Fibroblast of lung (primary cell): ENCODE results near the gene FMNL1. TPM values are rescaled to one million over a fixed set of nuclear protein-coding genes. Genes with fewer than 3 reads are reported as not detected.

Source experiments
- DNase-seq, 2 donors: peaks; one replicate each; pipeline versions ENCODE4 v3.0.0 to v3.0.0-alpha.2; 2010; ENCODE audit warnings: low read depth in 2 of 2
- H2AFZ ChIP-seq: 2 replicates; pipeline ENCODE4 v1.5.1; 2012; ENCODE audit warnings: low read length, control low read depth, inconsistent platforms
- H3K27ac ChIP-seq: 2 replicates; pipeline ENCODE4 v1.5.1; 2011; ENCODE audit warnings: low read length, control low read depth; ENCODE audit not compliant: insufficient read depth
- H3K27me3 ChIP-seq: 2 replicates; pipeline ENCODE4 v1.5.1; 2011; ENCODE audit warnings: mild to moderate bottlenecking, low read length; ENCODE audit not compliant: control insufficient read depth, insufficient read depth
- H3K36me3 ChIP-seq: 2 replicates; pipeline ENCODE4 v1.5.1; 2011; ENCODE audit warnings: low read length; ENCODE audit not compliant: control insufficient read depth, insufficient read depth
- H3K4me1 ChIP-seq: 2 replicates; pipeline ENCODE4 v1.5.1; 2011; ENCODE audit warnings: low read length; ENCODE audit not compliant: control insufficient read depth, insufficient read depth; ENCODE audit errors: extremely low read depth
- H3K4me2 ChIP-seq: 2 replicates; pipeline ENCODE4 v1.5.1; 2011; ENCODE audit warnings: low read length, control low read depth; ENCODE audit not compliant: insufficient read depth; ENCODE audit errors: extremely low read depth
- H3K4me3 ChIP-seq, 4 experiments: fragments of 200-600 bp in 1 of 4; sonication (generic) in 1 of 4; replicated peaks in 1 of 4; 2 replicates each; pipeline ENCODE4 v1.5.1; 2011 to 2016; ENCODE audit warnings: low read length in 4 of 4, low read depth in 3 of 4, mild to moderate bottlenecking in 3 of 4, control low read depth in 2 of 4, inconsistent platforms in 1 of 4, mixed read lengths in 1 of 4; ENCODE audit not compliant: insufficient read depth in 1 of 4; ENCODE audit errors: control extremely low read depth in 1 of 4
- H3K79me2 ChIP-seq: 2 replicates; pipeline ENCODE4 v1.5.1; 2012; ENCODE audit warnings: mild to moderate bottlenecking, low read length, inconsistent platforms; ENCODE audit not compliant: control insufficient read depth, insufficient read depth
- H3K9ac ChIP-seq: 2 replicates; pipeline ENCODE4 v1.5.1; 2011; ENCODE audit warnings: mild to moderate bottlenecking, low read length, control low read depth; ENCODE audit not compliant: insufficient read depth
- H3K9me3 ChIP-seq: 2 replicates; pipeline ENCODE4 v1.5.1; 2012; ENCODE audit warnings: low read depth, low read length; ENCODE audit not compliant: control insufficient read depth, insufficient read depth
- H4K20me1 ChIP-seq: 2 replicates; pipeline ENCODE4 v1.5.1; 2011; ENCODE audit warnings: low read length; ENCODE audit not compliant: control insufficient read depth, insufficient read depth; ENCODE audit errors: extremely low read depth
- EZH2 ChIP-seq: IDR thresholded peaks from 2 replicates; pipeline ENCODE4 v1.5.1; 2012; ENCODE audit warnings: low read length, control low read depth, mild to moderate bottlenecking; ENCODE audit errors: missing control alignments
- polyA plus RNA-seq, 2 donors: library from polyadenylated mRNA; depleted of rRNA in 1 of 2; stranded (reverse) in 1 of 2; unstranded in 1 of 2; fragments of >200 nt; gene quantifications; 2 replicates each; pipeline ENCODE4 v1.2.1, GENCODE V29; 2011 to 2012; ENCODE audit warnings: missing spikeins in 1 of 2
- total RNA-seq: library from RNA; depleted of rRNA; stranded (reverse); fragments of >200 nt; gene quantifications from 2 replicates; pipeline ENCODE4 v1.2.1, GENCODE V29; 2014
- TF ChIP-seq, protein P1 (sequence below), 2 donors: IDR thresholded peaks in 1 of 2; conservative IDR thresholded peaks in 1 of 2; 1 replicate in 1 of 2; 2 replicates in 1 of 2; pipeline ENCODE4 v1.5.1; 2011 to 2012; ENCODE audit warnings: low read length in 2 of 2, control low read depth in 1 of 2, inconsistent platforms in 1 of 2, low read depth in 1 of 2, mild to moderate bottlenecking in 1 of 2

FMNL1 gene
- total and polyA plus RNA-seq, 2 donors (not counting 1 experiment from before 2014, with no cell fraction given), result 1.1 to 2.8 TPM

DNA sequence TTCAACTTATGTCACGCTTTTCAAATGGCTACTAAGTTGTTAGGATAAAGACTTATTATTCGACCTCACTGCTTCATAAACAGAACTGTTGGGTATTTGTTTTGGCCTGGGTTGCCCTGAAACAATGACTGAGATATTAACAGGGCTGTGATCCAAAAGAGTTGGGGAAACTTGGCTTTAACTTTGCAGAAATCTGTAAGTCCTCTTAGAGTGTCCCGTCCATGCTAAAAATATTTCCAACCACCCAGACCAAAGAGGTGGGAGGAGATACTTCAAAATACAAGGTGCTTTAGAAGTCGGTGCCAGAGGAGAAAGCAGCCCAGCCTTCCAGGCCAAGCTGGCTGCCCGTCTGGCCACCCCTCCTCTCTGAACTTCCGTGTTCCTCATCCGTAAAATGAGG lies 56.3 kb downstream of the FMNL1 start:
- Histone ChIP-seq H3K27ac (no peak overlapping the region), H4K20me1 (no peaks in the 10 kb centered on the region), H3K4me3 (no peak overlapping the region), H3K4me1 (peaks cover 12% of the 10 kb centered on the region), H3K9me3 (no peaks in the 10 kb centered on the region), H3K9ac (no peak overlapping the region), H3K4me2 (peak overlapping the region; percentile 17), H3K79me2 (no peaks in the 10 kb centered on the region), H2AFZ (no peak overlapping the region), H3K27me3 (no peaks in the 10 kb centered on the region), H3K36me3 (peaks cover 18% of the 10 kb centered on the region)
- no peak for TF ChIP-seq EZH2
- TF ChIP-seq, protein P1, sequence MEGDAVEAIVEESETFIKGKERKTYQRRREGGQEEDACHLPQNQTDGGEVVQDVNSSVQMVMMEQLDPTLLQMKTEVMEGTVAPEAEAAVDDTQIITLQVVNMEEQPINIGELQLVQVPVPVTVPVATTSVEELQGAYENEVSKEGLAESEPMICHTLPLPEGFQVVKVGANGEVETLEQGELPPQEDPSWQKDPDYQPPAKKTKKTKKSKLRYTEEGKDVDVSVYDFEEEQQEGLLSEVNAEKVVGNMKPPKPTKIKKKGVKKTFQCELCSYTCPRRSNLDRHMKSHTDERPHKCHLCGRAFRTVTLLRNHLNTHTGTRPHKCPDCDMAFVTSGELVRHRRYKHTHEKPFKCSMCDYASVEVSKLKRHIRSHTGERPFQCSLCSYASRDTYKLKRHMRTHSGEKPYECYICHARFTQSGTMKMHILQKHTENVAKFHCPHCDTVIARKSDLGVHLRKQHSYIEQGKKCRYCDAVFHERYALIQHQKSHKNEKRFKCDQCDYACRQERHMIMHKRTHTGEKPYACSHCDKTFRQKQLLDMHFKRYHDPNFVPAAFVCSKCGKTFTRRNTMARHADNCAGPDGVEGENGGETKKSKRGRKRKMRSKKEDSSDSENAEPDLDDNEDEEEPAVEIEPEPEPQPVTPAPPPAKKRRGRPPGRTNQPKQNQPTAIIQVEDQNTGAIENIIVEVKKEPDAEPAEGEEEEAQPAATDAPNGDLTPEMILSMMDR (conservative IDR thresholded peaks at IDR 0.05 in 1 of 2, IDR thresholded peaks at IDR 0.05 in 1 of 2; ENCODE audit: low read depth in 1 of 2, low read length in 2 of 2), result no peak
- peak; percentile 69 to 81 for DNase-seq

DNA sequence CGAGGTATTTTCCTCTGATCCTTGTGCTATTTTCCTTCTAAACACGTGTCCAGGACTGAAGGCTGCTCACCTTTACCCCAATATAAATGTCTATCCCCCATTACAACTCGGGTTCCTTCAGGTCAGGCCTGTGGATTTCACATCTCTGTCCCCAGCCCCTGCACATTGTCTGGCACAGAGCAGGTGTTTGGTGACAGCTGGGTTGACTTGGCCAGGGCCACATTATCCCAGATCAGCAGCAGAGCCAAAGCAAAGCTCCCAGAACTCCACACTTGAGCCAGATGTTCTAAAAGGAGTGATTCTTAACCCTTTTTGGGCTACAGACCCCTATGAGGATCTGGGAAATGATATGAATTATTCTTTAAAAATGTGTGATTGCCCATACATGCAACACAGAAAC lies 58.2 kb downstream of the FMNL1 start:
- no peaks in the 10 kb centered on the region for H3K27me3 ChIP-seq
- H3K4me2 ChIP-seq, result no peak overlapping the region
- no peak overlapping the region for H3K9ac ChIP-seq
- peaks cover 22% of the 10 kb centered on the region for H3K36me3 ChIP-seq
- H4K20me1 ChIP-seq, result no peaks in the 10 kb centered on the region
- H3K9me3 ChIP-seq, result no peaks in the 10 kb centered on the region
- DNase-seq, result no peak
- no peak overlapping the region for H2AFZ ChIP-seq
- H3K4me3 ChIP-seq, result no peak overlapping the region
- H3K27ac ChIP-seq, result no peak overlapping the region
- no peaks in the 10 kb centered on the region for H3K79me2 ChIP-seq
- no peak for TF ChIP-seq EZH2
- TF ChIP-seq, protein P1 (conservative IDR thresholded peaks at IDR 0.05 in 1 of 2, IDR thresholded peaks at IDR 0.05 in 1 of 2; ENCODE audit: low read depth in 1 of 2, low read length in 2 of 2), result no peak
- H3K4me1 ChIP-seq, result peaks cover 17% of the 10 kb centered on the region

DNA sequence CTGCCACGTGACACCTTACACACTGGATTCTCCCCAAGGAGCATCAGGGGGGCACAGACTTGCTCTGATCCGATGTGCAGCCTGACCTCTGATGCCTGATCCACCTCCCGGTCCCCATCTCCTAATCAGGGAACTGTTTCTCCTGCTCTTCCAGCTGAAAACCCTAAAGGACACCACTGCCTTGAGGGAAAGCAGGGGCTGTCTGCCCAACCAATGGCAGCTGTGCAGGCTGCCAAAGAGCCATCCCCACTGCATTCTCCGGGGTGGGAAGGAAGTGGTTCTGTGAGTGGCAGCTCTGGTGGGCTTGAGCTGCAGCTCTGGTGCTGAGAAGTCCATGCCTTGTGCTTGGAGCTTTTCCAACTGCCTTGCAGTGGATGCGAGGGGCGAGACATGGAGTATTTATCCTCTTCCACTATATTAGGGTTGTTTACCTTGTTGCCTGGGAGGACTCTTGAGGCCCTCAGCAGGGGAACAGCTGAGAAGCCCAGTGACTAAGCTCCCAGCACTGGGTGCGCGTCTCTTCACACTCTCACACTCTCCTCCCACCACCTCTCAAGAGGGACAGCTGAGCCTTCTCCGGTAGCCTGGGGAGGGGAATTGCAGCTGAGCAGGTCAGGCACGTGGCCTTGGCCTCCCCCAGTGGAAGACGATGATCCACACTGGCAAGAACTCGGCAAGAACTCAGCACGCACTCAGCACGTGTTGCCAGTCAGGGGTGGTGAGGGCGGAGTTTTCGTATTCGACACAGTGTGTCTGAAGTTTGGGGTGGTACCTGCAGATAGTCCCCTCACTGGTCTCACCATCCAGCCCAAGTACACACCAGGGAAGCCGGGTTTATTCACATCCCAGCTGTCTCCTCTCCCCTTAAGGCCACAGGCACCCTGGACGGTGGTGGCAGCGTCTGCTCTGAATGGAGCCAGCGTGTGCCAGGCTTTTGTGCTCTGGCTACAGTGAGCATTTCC lies 61.3 kb downstream of the FMNL1 start:
- H4K20me1 ChIP-seq, result no peaks in the 10 kb centered on the region
- H3K36me3 ChIP-seq, result peaks cover 28% of the 10 kb centered on the region
- H3K27me3 ChIP-seq, result no peaks in the 10 kb centered on the region
- H3K4me2 ChIP-seq, result no peak overlapping the region
- no peak overlapping the region for H3K9ac ChIP-seq
- H3K4me1 ChIP-seq, result peaks cover 13% of the 10 kb centered on the region
- H3K79me2 ChIP-seq, result no peaks in the 10 kb centered on the region
- H2AFZ ChIP-seq, result no peak overlapping the region
- DNase-seq, result peak; percentile 84 to 86
- TF ChIP-seq EZH2, result no peak
- TF ChIP-seq, protein P1 (conservative IDR thresholded peaks at IDR 0.05 in 1 of 2, IDR thresholded peaks at IDR 0.05 in 1 of 2; ENCODE audit: low read depth in 1 of 2, low read length in 2 of 2), result no peak
- no peak overlapping the region for H3K4me3 ChIP-seq
- no peaks in the 10 kb centered on the region for H3K9me3 ChIP-seq
- peak overlapping the region; percentile 30 for H3K27ac ChIP-seq
